ENCODE data around the gene PTPRU.

- no peak for TF ChIP-seq POLR2A (IDR thresholded peaks at IDR 0.05)
- TF ChIP-seq CTCF (IDR thresholded peaks at IDR 0.05): no peak
- TF ChIP-seq POLR2AphosphoS5 (IDR thresholded peaks at IDR 0.05): no peak
- no peak for TF ChIP-seq EP300 (IDR thresholded peaks at IDR 0.05; ENCODE audit: low read depth)
Observed at GRCh38 chr1:29291756-29292155, 55.4 kb downstream of the PTPRU start.

All from transverse colon (tissue), 4 donors.